Loucy (cell line): ENCODE measurements around the gene RBM15.

Source experiments
- EZH2phosphoT487 ChIP-seq: fragments of 200-600 bp; IDR thresholded peaks from 2 replicates; pipeline ENCODE4 v1.6.1; 2018; ENCODE audit warnings: antibody characterized with exemption, mild to moderate bottlenecking, moderate library complexity, borderline replicate concordance
- TF ChIP-seq, protein P1 (sequence below): fragments of 200-600 bp; sonication (generic); conservative IDR thresholded peaks from 2 replicates; pipeline ENCODE4 v1.5.1; 2014; ENCODE audit warnings: mild to moderate bottlenecking, antibody characterized with exemption, low read length

DNA sequence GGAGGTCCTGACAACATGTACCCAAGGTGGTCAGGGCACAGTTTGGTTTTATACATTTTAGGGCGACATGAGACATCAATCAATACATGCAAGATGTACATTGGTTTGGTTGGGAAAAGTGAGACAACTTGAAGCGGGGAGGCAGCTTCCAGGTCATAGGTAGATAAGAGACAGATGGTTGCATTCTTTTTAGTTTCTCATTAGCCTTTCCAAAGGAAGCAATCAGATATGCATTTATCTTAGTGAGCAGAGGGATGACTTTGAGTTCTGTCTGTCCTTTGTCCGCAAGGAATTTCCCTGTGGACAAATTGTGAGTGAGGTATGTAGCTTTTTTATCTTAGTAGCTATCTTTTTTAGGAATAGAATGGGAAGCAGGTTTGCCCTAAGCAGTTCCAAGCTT is 10.5 kb upstream of the RBM15 start:
- TF ChIP-seq, protein P1, sequence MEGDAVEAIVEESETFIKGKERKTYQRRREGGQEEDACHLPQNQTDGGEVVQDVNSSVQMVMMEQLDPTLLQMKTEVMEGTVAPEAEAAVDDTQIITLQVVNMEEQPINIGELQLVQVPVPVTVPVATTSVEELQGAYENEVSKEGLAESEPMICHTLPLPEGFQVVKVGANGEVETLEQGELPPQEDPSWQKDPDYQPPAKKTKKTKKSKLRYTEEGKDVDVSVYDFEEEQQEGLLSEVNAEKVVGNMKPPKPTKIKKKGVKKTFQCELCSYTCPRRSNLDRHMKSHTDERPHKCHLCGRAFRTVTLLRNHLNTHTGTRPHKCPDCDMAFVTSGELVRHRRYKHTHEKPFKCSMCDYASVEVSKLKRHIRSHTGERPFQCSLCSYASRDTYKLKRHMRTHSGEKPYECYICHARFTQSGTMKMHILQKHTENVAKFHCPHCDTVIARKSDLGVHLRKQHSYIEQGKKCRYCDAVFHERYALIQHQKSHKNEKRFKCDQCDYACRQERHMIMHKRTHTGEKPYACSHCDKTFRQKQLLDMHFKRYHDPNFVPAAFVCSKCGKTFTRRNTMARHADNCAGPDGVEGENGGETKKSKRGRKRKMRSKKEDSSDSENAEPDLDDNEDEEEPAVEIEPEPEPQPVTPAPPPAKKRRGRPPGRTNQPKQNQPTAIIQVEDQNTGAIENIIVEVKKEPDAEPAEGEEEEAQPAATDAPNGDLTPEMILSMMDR, result no peak
- TF ChIP-seq EZH2phosphoT487, result no peak
